ENCODE data around the gene ZBTB1.
"Not testable (repeated sequence)": the region's sequence is repeated elsewhere in the genome, so short reads cannot be mapped to it uniquely, and the experiment has no call there.

Gene ZBTB1

GRCh38 chr14:64496764-64497163 lies 7.8 kb upstream of the ZBTB1 start:
- no peak for DNase-seq (ENCODE audit: low spot score)

DNA sequence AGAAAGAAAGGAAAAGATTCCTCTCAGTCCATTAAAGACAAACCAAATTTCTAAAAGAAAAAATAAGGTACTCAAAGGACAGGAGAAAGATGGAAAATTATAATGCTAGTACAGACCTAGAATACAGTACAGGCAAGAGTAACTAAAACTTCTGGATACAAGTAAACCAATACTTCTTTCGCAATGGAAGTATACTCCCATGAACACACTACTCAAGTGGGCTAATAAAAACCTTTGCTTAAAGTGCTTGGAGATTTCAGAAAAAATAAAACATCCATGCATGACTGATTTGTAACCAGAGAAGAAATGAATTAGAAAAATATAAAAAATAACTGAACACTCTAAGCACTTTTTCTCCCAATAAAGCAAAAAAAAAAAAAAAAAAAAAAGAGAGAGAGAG lies 4.5 kb upstream of the ZBTB1 start:
- DNase-seq (ENCODE audit: low spot score) = no peak

GRCh38 chr14:64501411-64502171 lies 3.0 kb upstream of the ZBTB1 start:
- DNase-seq (ENCODE audit: low spot score) = peak; percentile 47

DNA sequence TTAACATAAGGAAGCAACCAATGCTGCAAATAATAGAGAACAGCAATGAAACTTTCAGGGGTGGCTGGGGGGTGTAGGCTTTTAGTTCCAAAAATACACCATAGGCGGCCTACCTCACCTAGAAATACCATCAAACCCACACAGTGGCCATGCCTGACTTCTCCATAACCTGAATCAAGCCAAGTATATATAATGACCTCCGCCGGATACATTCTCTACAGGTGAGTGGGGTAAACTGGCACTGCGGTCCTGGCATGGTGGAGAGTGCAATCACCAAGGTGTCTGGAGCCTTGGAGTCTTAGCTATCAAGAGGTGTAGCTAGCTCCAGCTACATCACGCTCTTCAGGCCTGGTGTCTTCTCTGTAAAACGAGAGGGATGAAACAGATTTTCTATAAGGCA lies 2.1 kb upstream of the ZBTB1 start:
- peak; percentile 9 for DNase-seq (ENCODE audit: low spot score)

DNA sequence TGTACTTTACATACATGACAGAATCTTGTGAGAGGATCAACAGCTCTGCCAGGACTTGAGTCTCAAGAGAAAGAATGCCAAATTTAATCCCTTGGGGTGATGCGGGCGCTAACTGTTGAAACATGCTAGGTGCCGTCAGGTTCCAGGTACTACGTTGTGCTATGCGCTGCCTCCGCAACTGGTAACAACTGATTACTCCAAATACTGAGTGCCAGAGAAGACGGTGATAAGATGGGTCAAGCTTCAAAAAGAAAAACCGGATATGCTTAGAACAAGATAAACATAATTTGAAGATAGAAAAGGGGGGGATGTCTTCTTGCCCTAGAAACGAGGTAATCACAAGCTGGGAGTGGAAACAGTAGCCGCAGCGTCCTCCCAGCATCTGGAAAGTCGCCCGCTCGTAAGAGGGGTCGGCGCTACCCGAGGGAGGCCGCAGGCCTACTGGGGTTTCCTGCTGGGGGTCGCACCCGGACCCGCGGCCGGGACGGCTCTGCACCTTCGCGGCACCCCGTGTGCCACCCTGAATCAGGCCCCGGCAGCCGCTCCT lies 1.6 kb upstream of the ZBTB1 start:
- peak; percentile 29 for DNase-seq (ENCODE audit: low spot score)

DNA sequence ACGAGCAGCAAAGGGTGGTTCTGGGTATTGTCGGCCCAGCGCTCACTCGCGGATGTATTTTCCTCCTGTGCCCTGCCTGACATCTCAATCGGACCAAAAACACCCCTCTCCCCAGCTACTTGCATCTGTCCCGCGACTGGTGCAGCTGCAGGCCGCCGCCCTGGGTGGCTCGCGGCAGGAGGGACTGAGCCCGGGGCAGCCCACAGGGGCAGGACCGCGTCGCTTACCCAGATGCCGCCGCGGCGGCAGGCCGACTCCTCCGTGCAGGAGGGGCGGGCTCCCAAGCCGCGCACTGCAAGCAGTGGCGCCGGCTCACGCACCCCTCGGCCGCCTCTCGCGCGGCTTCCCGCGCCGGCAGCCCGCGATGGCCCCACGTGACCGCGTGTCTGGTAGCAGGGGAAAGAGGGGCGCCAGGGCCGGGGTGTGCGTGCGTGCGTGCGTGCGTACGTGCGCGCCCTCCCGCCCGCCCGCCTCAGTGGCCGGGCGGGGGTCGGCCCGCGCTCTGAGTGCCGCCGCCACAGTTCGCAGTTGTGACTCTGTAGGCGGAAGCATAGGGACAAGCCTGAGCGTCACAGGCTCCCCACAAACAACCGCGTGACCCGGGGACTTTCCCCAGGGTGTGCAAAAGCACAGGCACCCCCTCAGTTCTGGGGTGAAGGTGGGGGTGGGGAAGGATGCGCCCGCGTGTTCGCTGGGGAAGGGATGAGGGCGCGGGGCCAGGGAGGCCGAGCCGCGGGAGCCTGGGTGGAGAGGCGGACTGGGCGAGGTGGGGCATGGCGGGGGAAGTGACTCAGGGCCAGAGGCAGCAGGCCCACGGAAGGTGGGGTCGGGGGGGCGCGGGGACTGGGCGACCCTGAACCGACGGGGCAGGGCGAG lies 898 bp upstream of the ZBTB1 start, which contains the start of gene ZBTB25:
Gene ZBTB25 (minus strand): TSS at position 405 of the 876 bp plus-strand sequence. CDS start 13,305 bp downstream, outside the sequence.
- peak; percentile 90 for DNase-seq (ENCODE audit: low spot score)

DNA sequence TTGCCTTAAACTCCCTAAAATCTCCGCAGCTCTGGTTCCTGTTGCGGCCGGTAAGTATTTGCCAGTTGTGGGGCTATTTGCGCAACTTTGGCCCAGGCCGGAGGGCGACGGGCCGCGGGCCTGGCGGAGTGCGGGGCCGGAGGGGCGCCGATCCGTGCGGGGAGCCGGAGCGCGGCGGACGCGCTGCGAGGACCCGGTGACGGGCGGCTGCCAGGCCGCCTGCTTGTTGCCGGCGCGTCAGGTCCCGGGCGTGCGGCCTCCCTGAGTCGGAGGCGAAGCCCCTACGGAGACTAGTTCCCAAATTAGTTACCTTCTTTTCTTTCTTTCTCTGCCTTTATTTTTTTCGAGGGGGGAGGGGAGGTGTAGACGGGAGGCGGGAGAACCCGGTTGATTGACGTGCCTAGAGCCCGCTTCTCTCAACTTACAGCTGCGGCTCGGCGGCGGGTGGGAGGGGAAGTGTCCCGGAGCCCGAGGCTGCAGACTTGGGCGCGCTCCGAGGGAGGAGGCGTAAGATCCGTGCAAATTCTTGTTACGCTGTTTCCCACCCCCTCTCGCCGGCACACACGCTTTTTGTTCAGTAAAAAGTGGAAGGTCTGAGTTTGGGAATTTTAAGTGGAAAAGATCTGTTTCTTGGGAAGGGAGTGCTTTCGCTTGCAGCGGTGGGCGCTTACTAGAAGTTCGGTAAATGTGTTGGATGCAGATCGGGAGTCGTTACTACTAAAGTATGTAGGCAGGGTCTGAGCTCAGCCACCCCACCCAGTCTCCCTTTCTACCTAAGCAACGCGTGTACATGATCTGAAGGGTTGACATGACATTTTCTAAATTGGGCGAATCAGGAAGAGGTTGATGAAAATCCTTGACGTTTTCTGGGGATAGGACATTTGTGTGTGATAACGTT lies 576 bp downstream of the ZBTB1 start:
- DNase-seq (ENCODE audit: low spot score) = peak; percentile 84

DNA sequence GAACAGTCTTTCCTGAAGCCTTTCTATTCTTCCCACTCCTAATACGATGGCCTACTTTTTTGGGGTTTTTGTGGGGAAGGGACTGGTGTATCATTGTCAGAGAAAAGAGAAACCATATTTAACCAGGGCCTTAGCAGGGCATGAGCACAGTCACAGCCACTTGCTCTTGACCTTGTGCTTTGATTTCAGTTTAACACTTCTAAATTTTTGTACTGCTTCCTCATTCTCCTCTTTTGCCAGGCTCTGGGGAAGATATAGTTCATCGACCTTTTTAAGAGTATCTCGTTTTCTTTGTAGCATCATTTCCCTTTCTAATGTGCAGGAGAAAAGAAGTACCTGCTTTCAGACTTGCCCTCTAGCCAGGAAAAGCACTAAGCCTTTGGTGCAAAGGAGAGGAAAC lies 2.2 kb downstream of the ZBTB1 start:
- DNase-seq (ENCODE audit: low spot score) = no peak

DNA sequence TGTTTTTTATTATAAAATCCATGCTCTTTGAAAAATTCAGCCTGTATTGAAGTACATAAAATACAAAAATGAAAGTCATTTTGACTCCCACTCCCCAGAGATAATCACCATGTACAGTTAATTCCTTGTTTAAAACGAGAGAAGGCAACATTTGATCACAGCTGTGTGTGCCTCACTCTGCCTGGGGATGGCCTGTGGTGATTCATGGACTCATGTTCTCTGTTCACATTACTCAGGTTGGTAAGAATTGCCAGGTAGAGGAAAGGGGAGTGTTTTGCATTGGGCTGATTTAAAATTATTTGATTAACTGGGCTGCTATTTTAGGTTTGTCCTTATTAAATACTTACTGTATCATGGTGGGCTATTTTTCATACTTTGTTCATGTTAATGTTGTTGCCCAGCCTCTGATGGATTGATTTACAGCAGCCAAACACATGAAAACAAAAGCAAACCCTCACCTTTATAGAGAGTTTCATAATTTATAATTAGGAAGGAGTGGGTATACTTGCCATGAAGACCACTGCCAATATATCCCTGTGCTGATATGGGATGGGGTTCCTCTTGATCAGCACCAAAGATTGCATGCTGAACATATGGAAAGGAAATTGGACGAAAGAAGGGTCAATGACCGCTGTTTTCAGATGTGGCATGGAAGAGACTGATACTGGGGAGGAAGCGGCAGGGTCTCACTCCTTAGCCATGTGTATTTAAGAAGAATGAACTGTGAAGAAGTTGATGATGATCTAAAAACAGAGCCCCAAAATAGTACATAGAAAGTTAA lies 3.0 kb downstream of the ZBTB1 start:
- no peak for DNase-seq (ENCODE audit: low spot score)

- DNase-seq (ENCODE audit: low spot score) = no peak
Observed at GRCh38 chr14:64508215-64508776, 3.7 kb downstream of the ZBTB1 start.

GRCh38 chr14:64509036-64509435 lies 4.5 kb downstream of the ZBTB1 start:
- DNase-seq (ENCODE audit: low spot score) = no peak

DNA sequence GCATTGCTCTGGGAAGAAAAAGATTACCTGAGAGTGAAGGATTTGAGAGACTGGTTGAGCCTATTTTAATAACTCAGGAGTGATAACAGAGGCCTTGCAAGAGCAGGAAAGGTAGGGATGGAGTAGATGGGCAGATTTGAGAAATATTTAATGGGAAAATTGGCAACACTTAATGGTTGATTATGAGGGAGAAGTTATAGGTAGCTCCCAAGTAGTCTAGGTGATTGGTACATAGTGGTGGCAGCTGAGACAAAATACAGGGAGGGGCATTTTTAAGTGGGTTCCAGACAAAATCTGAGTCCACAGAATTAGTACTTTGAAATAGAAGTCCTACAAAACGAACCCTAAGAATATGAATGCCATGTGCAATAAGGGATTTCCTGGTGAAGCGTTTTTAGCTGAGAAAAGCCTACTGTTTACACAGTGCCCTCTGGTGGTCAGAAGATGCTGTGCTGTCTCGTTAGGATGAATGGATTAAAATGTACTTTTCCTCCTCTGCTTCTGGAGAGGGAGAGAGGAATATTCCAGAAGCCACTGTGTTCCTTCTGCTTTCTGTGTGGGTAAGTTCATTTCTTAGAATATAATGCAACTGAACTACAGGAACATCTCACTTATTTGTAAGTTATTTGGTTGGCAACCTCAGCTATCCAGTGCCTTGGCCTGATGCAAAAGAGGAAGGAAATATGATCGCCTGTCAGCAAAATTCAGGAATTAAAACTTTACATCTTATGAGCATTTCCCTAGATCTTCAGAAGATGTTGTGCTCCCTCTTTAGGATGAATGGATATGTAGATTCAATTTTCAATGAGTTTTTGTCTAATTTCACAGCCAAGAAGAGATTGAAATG lies 6.5 kb downstream of the ZBTB1 start:
- peak; percentile 78 for DNase-seq (ENCODE audit: low spot score)

- no peak for DNase-seq (ENCODE audit: low spot score)
Observed at GRCh38 chr14:64513271-64513670, 8.7 kb downstream of the ZBTB1 start.

GRCh38 chr14:64515053-64515452 lies 10.5 kb downstream of the ZBTB1 start:
- DNase-seq (ENCODE audit: low spot score) = no peak

- no peak for DNase-seq (ENCODE audit: low spot score)
Observed at GRCh38 chr14:64516969-64517368, 12.4 kb downstream of the ZBTB1 start.

- not testable (repeated sequence) for DNase-seq (ENCODE audit: low spot score)
Observed at GRCh38 chr14:64517667-64518066, 13.1 kb downstream of the ZBTB1 start.

DNA sequence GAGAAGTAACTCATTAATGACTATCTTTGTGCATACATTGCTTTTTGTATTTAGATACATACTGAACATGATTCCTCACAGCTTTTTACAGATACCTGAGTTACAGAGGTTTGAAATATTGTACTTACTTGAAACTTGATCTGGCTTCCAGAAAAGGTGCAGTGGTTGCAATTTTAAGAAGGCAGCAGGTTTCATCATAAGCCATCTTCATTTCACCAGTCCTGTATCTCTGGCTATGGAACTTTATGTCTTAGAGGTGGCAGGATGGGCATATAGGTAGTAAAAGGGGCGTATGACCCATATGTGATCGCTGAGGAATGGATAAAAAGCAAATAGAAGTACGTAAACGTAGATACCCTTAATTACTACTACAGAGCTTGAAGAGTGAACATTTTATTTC lies 13.7 kb downstream of the ZBTB1 start:
- DNase-seq (ENCODE audit: low spot score) = no peak

- DNase-seq (ENCODE audit: low spot score) = no peak
Observed at GRCh38 chr14:64520699-64521098, 16.1 kb downstream of the ZBTB1 start.

- DNase-seq (ENCODE audit: low spot score) = no peak
Observed at GRCh38 chr14:64522591-64523355, 18.2 kb downstream of the ZBTB1 start.
